ENCODE data around the gene STRN. TPM values are rescaled to one million over a fixed set of nuclear protein-coding genes. Genes with fewer than 3 reads are reported as not detected.
"Not testable (repeated sequence)": the region's sequence is repeated elsewhere in the genome, so short reads cannot be mapped to it uniquely, and the experiment has no call there.

The STRN gene
- total RNA-seq, 1 donor from 2014 or later, result 26.1 TPM

DNA sequence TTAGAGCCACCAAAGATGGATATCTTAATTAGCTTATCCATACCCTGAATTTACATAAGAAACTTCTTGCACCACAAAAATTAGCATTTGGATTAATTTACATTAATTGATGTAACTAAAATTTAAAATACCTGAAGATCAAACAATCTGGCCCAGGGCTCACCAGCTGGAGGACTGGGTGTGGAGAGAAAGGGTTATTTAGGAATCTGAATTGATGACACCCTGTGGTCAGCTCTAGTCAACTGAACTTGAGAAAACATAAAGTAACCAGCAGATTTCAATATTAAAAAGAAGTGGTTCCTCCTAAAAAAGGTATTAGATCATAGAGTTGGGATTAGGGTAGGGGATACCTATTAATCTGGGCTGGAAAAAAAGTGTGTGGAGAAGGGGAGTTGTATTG lies 122.5 kb downstream of the STRN start:
- H3K9me3 Mint-ChIP-seq, result no peaks in the 10 kb centered on the region
- H3K27ac Mint-ChIP-seq, result no peak overlapping the region
- H3K36me3 Mint-ChIP-seq, result peaks cover 6% of the 10 kb centered on the region
- DNase-seq (ENCODE audit: extremely low spot score, unreplicated experiment), result no peak
- no peak overlapping the region for H3K4me3 Mint-ChIP-seq
- H3K27me3 Mint-ChIP-seq, result no peaks in the 10 kb centered on the region
- no peak for TF ChIP-seq CTCF (conservative IDR thresholded peaks at IDR 0.05)
- H3K4me1 Mint-ChIP-seq (ENCODE audit: unreplicated experiment), result no peaks in the 10 kb centered on the region

GRCh38 chr2:36839976-36840617 lies 126.2 kb downstream of the STRN start:
- Mint-ChIP-seq H3K4me1 (ENCODE audit: unreplicated experiment) (no peaks in the 10 kb centered on the region), H3K36me3 (no peaks in the 10 kb centered on the region), H3K9me3 (no peaks in the 10 kb centered on the region), H3K27ac (no peak overlapping the region), H3K4me3 (no peak overlapping the region), H3K27me3 (no peaks in the 10 kb centered on the region)
- no peak for DNase-seq (ENCODE audit: extremely low spot score, unreplicated experiment)
- TF ChIP-seq CTCF (conservative IDR thresholded peaks at IDR 0.05), result no peak

GRCh38 chr2:36834731-36835524 lies 131.4 kb downstream of the STRN start:
- no peaks in the 10 kb centered on the region for H3K27me3 Mint-ChIP-seq
- H3K27ac Mint-ChIP-seq, result no peak overlapping the region
- no peak for TF ChIP-seq CTCF (conservative IDR thresholded peaks at IDR 0.05)
- no peak overlapping the region for H3K4me3 Mint-ChIP-seq
- H3K4me1 Mint-ChIP-seq (ENCODE audit: unreplicated experiment), result no peaks in the 10 kb centered on the region
- H3K9me3 Mint-ChIP-seq, result no peaks in the 10 kb centered on the region
- no peaks in the 10 kb centered on the region for H3K36me3 Mint-ChIP-seq
- no peak for DNase-seq (ENCODE audit: extremely low spot score, unreplicated experiment)

GRCh38 chr2:36834203-36834602 lies 132.1 kb downstream of the STRN start:
- DNase-seq (ENCODE audit: extremely low spot score, unreplicated experiment), result no peak
- Mint-ChIP-seq H3K9me3 (no peaks in the 10 kb centered on the region), H3K4me3 (no peak overlapping the region), H3K27ac (no peak overlapping the region), H3K36me3 (no peaks in the 10 kb centered on the region), H3K27me3 (no peaks in the 10 kb centered on the region), H3K4me1 (ENCODE audit: unreplicated experiment) (no peaks in the 10 kb centered on the region)
- TF ChIP-seq CTCF (conservative IDR thresholded peaks at IDR 0.05), result no peak

GRCh38 chr2:36831185-36831584 lies 135.2 kb downstream of the STRN start:
- no peaks in the 10 kb centered on the region for H3K27me3 Mint-ChIP-seq
- DNase-seq (ENCODE audit: extremely low spot score, unreplicated experiment), result no peak
- H3K4me3 Mint-ChIP-seq, result no peak overlapping the region
- no peaks in the 10 kb centered on the region for H3K4me1 Mint-ChIP-seq (ENCODE audit: unreplicated experiment)
- TF ChIP-seq CTCF (conservative IDR thresholded peaks at IDR 0.05), result no peak
- H3K27ac Mint-ChIP-seq, result no peak overlapping the region
- H3K9me3 Mint-ChIP-seq, result no peaks in the 10 kb centered on the region
- no peaks in the 10 kb centered on the region for H3K36me3 Mint-ChIP-seq

DNA sequence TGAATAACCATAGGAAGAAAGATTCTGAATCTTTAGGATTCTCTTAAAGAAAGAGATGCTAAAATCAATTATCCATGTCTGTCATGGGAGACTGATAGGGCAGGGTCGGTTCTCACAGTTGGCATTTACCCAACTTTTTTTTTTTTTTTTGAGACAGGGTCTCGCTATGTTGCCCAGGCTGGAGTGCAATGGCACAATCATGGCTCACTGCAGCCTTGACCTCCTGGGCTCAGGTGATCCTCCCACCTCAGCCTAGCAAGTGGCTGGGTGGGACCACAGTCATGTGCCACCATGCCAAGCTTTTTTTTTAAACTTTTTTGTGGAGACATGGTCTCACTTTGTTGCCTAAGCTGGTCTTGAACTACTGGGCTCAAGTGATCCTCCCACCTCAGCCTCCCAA lies 141.7 kb downstream of the STRN start:
- not testable (repeated sequence) for H3K4me1 Mint-ChIP-seq (ENCODE audit: unreplicated experiment); H3K9me3 Mint-ChIP-seq; H3K36me3 Mint-ChIP-seq; DNase-seq (ENCODE audit: extremely low spot score, unreplicated experiment); H3K27ac Mint-ChIP-seq; H3K4me3 Mint-ChIP-seq; H3K27me3 Mint-ChIP-seq
